NCI-H69 (cell line): Measurements from ENCODE around the gene AMOT.
A peak's percentile ranks its signal among the peaks of the same experiment; 100 is the strongest.

Experiments used
- DNase-seq: peaks from one replicate; lab custom pipeline; 2025; lab: John Stamatoyannopoulos, UW

Gene AMOT

DNA sequence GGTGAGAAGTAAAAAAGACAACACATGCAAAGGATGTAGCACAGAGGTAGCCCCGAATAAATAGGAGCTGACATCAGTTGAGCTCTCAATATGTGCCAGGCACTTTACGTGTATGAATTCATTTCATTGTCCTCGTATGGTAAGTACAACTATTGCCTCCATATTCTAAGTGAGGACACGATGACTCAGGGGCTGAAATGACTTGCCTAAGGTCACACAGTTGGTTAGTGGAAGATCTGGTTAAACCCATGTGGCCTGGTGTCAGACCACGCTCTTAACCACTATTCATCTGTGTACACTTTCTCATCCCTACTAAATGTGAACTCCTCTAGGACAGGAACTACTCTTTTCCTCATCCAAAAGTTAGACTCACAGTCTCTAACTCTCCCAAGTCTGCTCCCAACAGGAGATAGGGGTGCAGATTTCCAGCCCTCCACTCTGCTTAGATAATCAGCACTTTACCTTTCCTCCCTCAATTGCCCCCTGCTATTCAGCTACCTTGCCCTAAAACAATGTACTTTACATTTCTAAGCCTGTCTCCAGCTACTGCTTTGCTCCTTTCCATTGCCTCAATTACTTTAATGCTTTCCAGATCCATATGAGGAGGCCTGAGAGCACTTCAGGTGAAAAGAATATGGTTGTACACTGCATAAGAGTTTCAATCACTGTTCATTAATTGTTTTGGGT lies 102.1 kb downstream of the AMOT start:
- DNase-seq: no peak

DNA sequence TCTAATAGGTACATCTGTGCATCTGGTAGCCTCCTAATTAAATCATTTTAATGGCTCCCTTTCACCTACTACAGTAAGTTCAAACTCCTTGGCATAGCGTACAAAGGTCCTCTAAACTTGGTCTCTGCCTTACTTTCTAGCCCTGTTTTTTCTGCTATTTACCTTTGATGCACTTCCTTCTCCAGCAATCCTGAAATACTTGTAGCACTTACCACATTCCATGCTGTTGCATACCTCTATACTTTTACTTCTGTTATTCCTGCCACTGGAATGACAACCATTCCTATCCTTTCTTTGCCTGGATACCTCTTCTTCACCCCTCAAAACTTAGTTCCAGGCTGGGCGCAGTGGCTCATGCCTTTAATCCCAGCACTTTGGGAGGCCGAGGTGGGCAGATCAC lies 104.3 kb downstream of the AMOT start:
- no peak for DNase-seq

DNA sequence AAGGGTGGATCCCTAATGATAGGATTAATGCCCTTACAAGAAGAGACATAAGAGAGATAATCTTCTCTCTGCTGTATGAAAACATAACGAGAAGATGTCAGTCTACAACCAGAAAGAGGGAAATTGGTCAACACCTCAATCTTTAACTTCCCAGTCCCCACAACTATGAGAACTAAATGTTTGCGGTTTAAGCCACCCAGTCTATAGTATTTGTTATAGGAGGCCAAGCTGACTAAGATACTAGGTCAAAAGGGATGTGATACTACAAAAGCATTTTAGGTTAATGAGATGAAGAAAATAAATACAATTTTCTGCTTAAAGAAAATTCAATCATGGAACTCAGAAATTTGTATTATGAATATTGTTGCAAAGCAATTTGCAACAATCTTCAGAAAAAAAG lies 105.5 kb downstream of the AMOT start:
- no peak for DNase-seq

DNA sequence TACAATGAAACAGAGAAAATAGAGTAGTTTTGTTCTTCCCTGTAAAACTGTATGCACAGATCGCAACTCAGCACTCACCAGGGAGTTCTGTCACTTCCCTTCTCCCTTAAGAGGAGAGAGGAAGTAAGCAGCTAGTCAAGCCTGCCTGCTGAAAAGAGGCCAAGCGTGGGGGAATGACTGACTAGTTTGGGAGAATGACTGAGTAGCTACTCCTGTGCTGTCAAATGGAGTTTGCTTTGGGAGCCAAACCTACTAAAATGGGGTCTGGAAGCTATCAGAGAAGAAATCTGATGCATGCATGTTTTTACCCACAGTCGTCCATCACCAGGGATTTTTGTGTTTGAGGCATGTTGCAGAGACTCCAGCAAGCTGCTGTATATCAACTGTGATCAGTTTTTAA lies 106.3 kb downstream of the AMOT start:
- peak; percentile 18 for DNase-seq

DNA sequence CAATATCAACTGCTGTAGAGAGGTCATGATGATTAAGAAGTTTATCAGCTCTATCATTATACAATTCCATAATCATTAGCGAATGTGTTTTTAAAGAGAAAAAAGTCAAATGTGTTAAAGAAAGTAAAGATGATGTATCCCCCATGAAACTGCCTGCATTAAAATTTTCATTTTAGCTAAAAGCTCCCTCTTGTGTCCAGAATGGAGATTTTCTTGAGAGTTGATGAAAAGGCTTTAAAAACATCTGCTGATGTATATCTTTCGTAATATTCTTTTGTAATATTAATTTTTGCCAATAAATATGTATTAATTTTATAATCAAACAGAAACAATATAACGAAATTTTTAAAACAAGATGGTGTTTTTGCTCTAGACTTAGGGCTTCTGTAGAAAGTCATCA lies 108.8 kb downstream of the AMOT start:
- DNase-seq: peak; percentile 17
